Effector CD8-positive, alpha-beta T cell (primary cell): ENCODE data around the gene KLF9.

Source experiments
- DNase-seq: peaks from one replicate; lab custom pipeline; 2025; lab: John Stamatoyannopoulos, UW

KLF9 gene

DNA sequence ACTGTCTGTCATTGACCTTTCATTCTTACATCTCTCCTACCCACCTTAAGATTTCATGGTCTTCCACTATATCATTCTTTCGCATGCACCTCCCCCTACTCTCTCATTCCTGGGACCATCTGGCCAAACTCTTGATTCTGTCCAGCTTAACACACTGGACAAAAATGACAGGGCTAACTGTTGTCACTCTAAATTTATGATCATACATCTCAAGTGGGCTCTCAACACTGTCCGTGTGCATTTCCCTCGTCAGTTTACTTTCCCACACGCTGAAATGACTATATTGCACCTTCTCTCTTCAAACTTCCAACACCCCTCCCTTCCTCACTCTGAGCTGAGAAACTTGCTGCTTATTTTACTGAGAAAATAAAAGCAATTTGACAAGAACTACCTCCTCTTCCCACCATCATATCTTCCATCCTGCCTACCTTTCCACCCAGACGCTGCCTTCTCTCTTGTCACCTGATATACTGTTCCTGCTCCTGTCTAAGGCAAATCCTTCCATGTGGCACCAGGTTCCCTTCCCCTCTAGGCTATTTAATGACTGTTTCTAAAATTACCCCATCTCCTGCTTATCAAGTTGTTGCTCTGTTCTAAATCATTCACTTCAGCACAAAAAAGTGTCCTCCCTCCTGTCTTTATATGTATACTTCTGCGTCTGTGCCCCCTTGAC lies 8.1 kb upstream of the KLF9 start:
- DNase-seq = no peak

DNA sequence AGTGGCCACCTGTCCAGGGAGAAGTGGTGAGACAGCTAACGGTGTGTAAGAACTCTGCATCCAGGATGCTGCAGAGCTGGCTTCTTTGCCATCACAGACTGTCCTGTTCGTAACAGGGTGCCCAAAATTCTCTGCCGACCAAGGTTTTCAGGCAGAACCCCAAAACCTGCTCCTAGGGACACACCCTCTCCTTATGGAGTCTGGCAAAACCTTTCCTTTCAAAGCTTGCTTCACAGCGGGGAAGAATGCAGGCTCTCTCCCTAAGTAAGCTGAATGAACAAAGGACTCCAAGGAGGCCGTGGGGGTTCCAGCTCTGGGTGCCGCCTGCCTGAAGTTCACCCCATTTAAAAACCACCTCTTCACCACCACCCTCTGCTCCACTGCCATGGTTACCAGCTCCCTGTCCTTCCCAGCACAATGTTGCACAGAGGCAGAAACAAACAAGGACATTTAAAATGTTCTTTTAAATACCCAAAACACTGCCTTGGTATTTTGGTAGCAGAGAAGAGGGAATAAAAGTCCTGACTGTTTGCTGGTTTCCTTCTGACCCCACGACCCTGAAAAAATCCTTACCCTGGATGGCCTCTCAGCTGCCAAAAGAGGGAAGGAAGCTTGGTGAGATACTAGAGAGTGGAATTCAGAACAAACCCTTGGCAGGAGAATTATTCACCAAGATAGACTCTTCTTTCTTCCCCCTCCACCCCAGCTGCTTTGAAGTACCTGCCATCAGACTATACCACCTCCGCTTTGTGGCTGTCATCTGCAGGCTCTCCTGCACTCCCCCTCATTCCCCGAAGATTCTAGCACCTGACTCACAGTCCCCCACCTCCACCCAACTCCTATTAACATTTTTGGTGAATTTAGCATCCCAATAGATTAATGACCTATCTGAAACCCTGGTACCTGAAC lies 7.1 kb upstream of the KLF9 start:
- peak; percentile 20 for DNase-seq

DNA sequence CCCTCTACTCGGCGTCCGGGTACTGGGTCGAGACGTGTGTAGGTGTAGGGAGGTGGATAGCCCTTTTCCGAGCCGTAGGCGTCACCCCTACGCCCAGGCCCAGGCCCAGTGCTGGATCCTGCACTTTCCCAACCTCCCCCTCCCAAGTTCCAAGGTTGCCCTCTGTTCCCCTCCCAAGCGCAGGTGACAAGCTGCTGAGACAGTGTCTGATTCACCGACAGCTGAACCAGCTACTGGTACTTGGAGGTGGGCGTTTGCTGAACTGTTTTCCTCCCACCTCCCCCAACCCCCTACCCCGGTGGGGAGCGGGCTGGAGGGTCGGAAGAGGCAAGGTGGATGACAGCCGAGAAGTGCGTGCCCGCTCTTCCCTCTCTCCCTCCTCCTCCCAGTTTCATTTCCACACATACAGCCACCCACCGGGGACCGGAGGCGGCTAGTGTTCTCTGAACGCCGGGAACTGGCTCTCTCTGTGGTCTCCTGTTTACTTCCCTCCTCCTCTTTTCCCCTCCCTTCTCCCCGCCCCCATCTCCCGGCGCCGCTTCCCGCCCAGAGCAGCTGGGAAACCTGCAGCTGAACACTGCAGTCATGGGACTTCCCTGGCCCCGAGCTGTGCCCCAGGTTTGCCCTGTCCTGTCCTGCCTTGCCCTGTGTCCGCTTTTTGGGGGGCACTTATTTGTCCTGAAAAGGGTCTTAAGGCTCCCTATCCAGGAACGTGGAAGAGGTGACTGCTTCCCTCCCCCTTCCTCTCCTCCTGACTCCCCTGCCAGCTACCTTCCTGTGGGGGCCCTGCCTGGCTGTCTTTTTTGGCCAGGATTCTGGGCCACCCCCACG lies 6.2 kb upstream of the KLF9 start:
- DNase-seq = peak; percentile 47

DNA sequence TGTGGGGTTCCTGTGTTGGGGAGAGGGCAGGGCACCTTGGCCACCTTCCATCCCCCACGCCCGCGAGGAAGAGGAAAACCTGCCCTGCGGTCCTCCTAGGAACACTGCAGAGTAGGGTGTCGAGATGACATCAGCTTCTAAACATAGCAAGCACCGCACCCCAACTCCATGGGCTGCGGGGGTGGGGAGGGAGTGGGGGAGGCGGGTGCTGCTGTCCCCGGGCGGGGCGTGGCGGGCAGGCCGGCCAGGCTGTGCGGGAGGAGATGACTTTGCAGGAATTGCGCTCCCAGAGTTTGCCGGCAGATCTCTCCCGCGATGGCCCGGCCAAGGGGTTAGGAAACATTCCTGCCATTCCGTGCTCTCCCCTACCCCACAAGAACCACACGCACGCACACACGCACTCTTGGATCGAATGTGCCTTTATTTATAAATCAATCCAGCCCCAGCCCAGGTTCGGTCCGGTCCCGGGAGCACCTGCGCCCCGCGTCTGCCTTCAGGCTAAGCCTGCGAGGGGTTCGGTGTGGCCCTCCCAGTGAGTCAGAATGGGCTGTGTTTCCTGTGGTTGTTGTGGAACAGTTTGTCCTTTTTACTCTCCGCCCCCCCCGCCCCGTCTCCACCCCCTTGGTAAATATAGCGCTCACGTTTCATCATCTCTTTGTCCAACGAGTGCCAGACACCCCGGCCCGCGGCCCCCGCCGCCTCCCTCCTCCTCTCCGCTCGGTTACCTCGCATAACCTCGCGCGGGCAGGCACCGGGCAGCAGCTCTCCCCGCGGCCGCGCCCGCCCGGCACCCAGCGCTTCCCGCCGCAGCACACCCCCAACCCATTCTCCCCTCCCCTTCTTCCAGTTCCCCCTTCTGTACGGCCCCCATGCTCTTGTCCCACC lies 5.3 kb upstream of the KLF9 start:
- DNase-seq = peak; percentile 77

DNA sequence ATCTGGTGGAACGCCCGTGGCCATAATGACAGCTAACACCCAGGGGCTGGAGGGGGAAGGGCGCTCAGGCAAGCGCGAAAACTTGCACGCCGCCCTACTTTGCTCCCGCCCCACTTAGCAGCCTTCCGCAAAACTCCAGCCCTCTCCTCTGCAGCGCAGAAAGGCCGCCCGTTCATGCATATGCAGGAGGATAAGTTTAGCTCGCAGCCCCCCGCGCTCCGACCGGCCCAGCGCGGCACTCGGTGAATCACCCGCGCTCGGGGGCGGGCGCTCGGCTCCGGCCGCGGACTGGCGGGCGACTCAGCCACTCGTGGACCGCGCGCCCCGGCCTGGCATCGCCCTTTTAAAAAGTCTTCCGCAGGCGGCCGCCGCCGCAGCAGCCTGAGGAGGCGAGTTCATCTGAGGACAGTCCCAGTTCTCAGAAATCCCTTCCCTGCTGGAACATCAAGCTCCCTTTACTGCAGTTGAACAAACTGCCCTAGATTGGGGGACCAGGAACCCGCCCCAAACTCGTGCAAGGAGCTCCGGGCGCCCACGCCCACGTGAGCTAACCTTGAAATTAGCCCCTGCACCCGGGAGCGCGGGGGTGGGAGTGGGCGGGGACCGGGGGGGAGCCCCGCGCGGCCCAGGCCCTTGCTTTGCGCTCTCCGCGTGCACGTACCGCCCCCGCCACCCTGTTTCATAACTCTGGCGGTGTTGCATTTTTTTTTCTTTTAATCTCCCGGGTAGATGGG lies 4.5 kb upstream of the KLF9 start:
- DNase-seq = peak; percentile 77

DNA sequence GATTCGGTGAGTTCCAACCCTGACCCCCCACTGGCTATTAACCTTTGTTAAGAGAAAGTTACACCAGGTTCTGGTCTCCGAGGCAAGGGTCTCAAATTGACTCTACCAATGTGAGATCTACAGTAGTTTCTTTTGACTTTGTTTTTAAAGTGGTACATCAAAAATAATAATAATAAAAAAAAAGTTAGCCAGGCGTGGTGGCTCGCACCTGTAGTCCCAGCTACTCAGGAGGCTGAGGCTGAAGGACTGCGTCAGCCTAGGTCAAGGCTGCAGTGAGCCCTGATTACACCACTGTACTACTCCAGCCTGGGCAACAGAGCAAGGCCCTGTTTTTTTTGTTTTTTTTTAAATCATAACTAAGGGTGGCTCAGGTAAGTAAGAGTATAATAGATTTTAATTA lies 1.0 kb upstream of the KLF9 start:
- no peak for DNase-seq

DNA sequence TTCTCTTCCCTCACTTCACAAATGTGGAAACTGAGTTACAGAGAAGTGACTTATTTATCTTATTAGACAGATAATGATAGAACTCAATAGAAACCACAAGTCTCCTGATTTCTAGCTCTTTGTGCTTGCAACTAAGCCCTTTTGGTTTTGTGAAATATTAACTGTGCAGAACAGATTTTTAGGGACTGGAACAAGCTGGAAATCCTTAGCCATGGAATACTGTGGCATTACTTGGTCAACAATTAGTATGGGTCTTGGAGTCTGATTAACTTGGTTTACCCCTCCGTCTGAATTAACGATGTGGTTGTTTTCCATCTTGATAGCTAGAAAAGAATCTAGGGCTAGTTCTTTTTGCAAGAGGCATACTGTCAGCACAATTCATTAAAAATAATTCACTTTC lies 584 bp upstream of the KLF9 start:
- DNase-seq = no peak

DNA sequence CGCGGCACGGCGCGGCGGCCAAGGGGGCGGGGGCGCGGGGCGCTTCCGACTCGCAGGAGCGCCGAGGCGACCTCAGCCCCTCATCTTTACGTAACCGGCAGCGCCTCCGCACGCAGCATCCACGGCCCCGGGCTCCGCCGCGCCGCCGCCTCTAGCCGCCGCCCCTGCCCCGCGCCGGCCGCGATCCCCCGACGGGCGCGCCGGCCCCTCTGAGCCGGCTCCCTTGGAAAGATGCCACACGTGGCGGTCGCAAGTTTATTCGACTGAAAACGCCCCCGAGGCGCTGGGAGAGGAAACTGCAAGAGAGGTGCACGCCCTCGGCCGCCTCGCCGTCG lies 1.0 kb downstream of the KLF9 start:
- peak; percentile 74 for DNase-seq

DNA sequence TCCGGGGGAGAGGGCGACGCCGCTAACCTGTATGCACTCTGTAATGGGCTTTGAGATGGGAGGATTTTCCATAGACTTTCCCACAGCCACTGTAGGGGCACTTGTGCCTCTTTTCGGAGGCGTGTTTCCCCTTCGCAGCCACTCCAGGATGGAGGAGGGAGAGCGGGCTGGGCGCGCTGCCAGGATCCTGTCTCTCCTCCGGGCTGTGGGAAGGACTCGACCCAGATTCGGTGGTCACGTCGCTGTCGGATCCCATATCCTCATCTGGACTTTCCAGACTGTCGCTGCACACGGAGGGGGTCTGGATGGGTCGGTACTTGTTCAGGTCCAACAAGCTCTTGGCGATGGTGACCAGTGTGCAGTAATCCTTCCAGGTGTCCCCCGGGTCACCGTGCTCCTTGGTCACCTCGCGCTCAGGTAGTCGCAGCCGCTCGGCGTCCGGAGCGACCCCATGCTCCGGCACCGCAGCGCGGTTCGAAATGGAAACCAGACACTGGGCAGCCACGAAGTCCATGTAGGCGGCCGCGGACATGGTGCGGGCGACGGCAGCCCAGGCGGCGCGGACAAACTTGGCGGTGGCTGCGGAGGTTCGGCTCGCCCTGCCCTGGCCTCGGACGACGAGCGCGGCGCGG lies 1.5 kb downstream of the KLF9 start:
- DNase-seq = peak; percentile 26

DNA sequence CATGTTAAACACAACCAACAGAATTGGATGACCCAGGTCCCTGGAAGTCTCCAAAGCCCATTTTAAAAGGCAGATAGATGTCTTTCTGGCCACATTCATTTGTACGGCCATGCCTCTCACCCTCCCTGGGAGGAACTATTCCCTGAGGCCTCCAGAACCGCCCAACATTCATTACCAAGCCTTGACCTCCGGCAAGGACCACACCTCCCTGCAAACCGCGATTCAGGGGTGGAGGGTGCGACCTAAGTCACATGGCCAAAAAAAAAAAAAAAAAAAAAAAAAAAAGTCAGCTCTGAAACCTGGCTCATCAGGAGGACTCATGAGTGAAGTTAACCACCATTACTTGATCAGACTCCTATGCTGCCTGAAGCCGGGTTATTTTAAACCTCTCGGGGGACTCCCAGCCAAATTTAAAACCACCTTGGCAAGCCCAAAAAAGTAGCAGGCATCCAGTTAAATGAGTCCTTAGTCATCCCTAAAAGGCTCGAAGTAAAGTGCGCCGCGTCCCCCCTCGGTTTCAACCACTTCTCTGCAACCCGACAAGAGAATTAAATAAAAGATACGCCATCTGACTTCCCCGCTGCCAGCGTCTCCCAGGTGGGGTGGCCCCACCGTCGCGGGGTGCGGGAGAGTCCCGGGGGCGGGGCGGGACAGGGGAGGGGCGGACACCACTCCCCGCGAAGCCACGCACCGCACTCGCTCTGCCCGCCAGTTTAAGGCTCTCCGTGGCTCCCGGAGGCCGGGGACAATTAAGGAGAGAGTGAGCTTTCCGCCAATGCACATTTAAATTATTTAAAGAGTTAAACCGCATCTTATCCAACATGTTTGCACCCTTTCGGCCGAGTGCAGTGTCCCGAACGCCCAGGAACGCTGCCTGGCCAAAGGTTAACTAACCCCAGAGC lies 2.3 kb downstream of the KLF9 start:
- peak; percentile 61 for DNase-seq

DNA sequence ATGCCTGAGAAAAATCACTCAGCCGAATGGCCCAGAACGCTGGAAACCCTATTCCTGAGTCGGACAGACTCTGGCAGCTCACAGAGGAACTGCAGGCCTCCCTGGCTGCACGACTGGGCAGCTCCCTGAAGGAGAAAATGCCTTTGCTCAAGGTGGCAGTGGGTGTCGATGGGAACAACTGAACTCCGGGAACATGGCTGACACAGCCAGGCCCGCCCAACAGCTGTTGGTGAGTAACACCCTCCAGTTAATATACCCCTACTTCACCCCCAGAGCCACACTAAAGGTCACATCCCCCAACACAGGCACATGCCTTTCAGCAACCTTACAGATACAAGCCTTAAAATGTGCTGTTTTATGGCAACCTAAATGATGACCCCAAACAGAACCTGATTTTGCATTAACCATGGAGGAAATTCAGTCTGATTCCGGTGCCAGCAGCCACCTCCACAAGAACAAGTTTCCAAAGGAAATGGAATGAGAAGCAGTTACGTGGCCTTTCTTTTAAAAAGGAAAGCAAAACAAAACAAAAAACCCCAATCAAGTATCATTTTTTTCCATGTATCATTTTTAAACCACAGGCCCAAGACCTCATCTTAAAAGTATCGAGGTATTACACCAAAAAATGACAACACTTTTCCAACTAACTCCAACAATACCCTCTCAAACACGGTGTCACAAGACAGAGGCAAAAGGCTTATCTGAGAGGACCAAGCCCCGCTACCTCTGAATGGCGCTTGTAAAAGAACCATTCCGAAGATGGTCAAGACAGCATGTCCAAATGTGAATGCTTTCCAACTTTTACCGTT lies 3.1 kb downstream of the KLF9 start:
- DNase-seq = no peak

DNA sequence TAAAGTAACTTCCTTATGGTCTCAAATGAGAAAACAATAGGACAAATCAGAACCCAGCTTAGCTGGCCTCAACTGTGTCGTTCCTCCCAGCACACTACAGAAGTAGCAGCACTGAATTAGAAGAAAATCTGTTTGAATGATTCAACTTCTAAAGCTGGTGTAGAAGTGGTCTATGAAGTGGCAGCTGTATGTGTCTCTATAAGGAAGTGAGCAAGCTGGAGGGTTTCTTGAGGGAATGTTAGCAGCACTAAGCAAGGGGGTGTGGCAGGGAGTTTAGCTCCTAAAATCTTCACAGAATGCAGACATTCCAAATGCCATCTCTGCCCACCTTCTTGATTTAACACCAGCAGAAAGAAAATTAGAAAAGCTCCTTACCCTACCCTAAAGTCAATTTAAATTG lies 4.1 kb downstream of the KLF9 start:
- no peak for DNase-seq

DNA sequence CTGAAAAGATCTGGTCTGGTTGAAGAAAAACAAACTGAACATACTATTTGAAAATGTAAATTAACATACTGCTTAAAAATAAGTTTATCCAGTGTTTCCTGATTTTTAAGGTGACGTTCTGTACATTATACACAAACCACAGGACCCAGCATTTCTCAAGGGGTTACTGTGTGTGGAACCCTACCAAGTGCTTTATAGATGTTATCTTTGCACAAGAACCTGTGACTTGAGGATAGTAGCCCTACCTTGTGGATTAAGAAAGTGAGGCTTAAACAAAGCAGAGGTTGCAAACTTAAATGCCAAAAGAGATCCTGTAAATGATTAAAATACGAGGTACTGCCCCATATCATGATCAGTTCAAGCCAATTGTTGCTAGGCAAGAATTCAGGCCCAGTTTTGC lies 4.7 kb downstream of the KLF9 start:
- no peak for DNase-seq

DNA sequence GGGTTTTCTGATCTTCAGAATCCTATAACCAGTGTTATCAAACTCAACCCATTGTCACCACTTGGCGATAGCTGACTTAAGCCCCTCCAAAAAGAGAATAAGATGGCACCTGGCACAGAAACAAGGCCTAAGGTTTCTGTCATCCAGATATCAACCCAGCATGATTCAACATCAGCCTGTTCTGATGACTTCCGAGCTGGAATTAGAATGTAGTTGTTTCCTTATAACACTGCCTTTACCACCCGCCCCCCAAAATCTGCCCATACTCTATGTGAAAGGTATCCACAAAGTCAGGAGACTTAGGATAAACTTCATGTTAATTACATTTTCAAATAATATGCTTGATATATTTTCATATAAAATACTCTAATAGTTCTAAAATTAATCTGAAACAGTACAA lies 5.2 kb downstream of the KLF9 start:
- DNase-seq = no peak

DNA sequence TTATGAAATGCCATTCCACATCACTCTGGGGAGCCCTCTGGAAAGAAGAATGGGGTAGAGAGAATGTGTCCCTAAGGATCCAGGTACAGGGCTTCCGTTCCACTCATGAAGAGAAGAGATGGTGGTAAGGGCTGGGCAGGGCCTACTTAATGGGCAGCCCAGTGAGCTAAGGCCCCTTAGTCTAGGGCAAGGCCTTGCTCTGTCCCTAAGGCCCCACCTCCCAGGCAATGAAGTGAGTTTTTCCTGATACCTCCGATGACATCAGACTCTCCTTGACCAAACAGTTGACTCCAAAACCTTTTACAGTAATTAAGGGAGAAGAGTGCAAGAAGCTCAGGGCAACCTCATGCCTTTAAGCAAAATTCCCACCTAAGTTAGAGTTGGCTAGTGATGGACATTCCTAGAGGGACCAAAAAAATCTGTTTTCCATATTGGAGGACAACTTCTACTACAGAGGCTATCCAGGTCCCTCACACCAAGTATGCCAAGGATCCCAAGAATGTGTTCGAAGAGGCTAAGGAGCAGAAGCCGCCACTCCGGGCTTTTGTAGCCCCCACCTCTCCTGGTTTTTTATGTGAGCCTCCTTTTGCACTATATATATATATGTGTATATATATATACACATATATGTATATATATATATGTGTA lies 5.9 kb downstream of the KLF9 start:
- DNase-seq = no peak

DNA sequence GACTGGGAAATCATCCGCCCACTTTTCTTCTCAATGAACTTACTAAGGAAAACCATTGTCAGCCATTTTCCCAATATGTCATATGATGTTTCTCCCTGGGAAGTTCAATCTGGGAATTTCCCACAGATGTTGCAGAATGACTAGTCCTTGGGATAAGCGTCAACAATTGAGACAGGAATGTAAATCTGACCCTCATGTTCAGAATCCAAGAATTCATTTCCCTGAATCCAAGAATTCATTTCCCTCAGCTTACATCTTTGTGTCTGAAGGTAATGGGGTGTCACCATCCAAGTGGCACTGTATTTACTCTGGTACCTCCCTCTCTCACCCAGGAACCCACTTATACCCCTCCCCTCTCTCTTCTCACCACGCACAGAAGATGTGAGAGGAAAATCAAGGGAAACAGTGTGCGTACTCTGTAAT lies 7.4 kb downstream of the KLF9 start:
- no peak for DNase-seq

DNA sequence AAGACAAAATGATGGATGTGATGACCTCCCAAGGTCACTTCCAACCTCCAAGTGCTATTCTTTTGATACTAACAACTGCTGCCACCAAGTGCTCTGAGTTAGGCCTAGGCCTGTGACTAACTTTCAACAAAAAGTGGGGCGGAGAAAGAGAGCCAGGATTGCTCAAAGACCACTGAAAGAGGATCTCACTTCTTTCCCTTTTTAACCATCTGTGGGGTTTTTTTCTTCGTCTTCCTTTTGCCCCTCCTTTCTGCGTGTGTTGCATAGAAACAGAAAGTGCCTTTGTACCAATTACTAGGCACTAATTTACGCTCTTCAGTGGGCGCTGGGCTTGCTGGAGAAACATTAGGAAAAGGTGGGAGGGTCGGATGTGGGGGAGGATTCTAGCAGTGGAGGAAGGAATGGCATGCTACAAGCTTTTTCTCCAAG lies 8.0 kb downstream of the KLF9 start:
- DNase-seq = no peak
